ENCODE data around the gene ZFYVE27. TPM values are rescaled to one million over a fixed set of nuclear protein-coding genes. Genes with fewer than 3 reads are reported as not detected.

Gene ZFYVE27
- total and polyA plus RNA-seq, 2 donors: 13.5 to 17.0 TPM

DNA sequence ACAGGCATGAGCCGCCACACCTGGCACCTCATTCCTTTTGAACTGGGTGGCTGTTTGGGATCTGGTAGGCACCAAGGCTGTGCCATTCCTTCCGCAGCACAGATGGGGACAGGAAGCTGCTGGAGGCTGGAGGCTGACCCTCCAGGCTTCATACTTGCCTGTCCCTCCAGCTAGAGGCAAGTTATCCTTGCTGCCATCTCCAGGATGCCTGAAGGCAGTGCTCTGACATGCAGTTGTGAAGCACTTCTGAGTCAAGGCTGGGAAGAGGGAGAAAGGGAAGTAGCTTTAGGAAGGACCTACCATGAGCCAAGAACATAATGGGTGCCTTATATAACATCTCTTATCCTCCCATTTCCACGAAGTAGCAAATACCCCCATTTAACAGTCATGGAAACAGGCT is 13.9 kb upstream of the ZFYVE27 start:
- no peaks in the 10 kb centered on the region for H3K36me3 ChIP-seq (ENCODE audit: insufficient read depth)
- H3K27ac ChIP-seq (ENCODE audit: low read depth): no peak overlapping the region
- no peak overlapping the region for H3K4me3 ChIP-seq (ENCODE audit: low read depth, low read length)
- WGBS: 78% methylated on average over 3 of the region's 3 CpGs
- no peak for DNase-seq (ENCODE audit: extremely low spot score)
- no peaks in the 10 kb centered on the region for H3K4me1 ChIP-seq (ENCODE audit: insufficient read depth)

DNA sequence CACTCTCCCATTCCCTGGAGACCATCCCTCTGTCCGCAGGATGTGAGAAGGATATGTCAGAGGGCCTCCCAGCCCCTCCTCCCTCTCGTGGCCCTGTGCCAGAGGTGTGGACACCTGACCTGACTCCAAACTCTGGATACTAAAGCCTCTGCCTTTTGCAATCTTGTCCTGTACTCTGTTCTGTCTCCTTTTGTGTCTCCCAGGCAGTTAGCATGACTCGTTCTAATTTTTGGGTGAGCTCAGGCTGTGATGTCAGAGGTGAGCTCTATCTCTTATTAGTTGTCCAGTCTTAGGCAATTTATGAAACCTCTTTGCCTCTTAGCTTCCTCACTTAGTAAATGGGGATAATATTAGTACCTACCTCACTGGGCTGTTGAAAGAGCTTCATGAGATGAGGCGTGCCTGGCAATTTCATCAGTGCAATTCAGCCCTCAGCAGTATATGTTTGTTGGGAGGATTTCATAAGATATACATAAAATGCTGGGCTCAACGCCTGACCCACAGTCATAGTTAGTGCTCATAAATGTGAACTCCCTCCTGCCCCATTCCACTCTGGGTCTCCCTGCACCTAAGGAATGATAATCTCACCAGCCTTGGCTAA is 12.5 kb upstream of the ZFYVE27 start:
- no peak for DNase-seq (ENCODE audit: extremely low spot score)
- Histone ChIP-seq H3K36me3 (ENCODE audit: insufficient read depth) (no peaks in the 10 kb centered on the region), H3K27ac (ENCODE audit: low read depth) (no peak overlapping the region), H3K4me1 (ENCODE audit: insufficient read depth) (no peaks in the 10 kb centered on the region), H3K4me3 (ENCODE audit: low read depth, low read length) (no peak overlapping the region)
- 54% methylated on average over 5 of the region's 5 CpGs for WGBS

DNA sequence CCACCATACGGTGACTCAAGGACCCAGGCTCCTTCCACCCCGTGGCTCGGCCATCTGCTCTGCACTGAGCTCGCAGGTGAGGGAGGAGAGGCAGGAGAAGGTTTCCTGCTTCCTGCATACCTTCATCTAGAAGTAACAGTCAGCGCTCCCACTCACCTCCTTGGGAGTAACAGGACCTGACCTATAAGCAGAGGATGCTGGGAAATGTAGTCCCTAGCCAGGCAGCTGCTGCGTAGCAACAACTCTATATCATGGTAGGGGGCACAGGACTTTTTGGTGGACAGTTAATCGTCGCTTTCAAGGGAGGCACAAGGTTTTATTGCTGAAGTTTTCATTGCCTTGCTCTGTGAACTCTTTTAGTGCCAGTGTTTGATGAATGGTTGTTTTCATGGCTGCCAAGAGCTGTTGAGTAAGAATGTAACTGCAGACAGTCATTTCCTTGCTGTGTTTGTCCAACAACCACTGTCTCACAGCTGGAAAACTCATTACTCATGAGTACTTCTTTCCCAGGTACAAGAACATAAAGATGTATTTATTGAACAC is 10.2 kb upstream of the ZFYVE27 start:
- 37% methylated on average over 8 of the region's 8 CpGs for WGBS
- H3K36me3 ChIP-seq (ENCODE audit: insufficient read depth): no peaks in the 10 kb centered on the region
- H3K4me3 ChIP-seq (ENCODE audit: low read depth, low read length): no peak overlapping the region
- no peak overlapping the region for H3K27ac ChIP-seq (ENCODE audit: low read depth)
- no peak for DNase-seq (ENCODE audit: extremely low spot score)
- no peaks in the 10 kb centered on the region for H3K4me1 ChIP-seq (ENCODE audit: insufficient read depth)

DNA sequence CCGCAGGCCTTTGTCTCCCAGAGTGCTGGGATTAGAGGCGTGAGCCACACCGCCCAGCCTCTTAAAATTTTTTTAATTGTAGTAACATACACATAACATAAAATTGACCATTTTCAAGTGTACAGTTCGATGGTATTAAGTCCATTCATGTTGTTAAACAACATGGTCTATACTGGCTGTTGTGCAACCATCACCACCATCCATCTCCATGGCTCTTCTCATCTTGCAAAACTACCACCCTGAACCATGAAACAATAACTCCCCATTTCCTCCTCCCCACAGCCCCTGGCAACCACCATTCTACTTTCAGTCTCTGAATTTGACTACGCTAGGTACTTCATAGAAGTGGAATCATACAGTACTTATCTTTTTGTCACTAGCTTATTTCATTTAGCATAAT is 7.9 kb upstream of the ZFYVE27 start:
- H3K4me3 ChIP-seq (ENCODE audit: low read depth, low read length): no peak overlapping the region
- 95% methylated on average over 5 of the region's 5 CpGs for WGBS
- no peaks in the 10 kb centered on the region for H3K4me1 ChIP-seq (ENCODE audit: insufficient read depth)
- DNase-seq (ENCODE audit: extremely low spot score): no peak
- H3K36me3 ChIP-seq (ENCODE audit: insufficient read depth): no peaks in the 10 kb centered on the region
- H3K27ac ChIP-seq (ENCODE audit: low read depth): no peak overlapping the region

DNA sequence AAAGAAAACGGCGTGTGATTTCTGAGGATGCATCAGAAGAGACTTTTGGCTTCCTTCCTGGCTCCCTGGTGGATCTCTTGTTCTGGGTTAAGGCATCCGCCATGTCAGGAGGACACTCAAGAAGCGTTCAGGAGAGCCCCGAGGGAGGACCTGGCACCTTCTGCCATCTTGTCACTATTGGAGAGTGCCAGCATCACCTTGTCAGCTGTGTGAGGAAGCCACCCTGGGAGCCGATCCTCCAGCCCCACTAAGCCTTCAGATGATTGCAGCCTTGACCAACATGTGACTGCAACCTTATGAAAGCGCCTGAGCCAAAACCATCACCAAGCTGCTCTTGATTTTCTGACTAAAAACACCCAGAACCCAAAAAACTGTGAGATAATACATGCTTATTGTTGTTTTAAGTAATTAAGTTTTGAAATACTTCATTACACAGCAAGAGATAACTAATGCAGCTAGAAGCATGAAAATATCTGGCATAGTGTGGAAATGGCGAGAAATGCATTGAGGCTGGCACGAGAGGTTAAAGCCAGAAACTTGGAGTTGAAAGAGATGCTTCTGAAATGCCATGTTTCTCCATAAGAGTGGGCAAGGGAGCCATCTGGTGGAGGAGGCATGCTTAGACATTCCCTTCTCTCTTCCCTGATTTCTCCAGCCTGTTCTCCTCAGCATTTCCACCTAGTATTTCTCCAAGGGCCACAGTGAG is 5.4 kb upstream of the ZFYVE27 start:
- Histone ChIP-seq H3K36me3 (ENCODE audit: insufficient read depth) (no peaks in the 10 kb centered on the region), H3K27ac (ENCODE audit: low read depth) (no peak overlapping the region), H3K4me1 (ENCODE audit: insufficient read depth) (no peaks in the 10 kb centered on the region), H3K4me3 (ENCODE audit: low read depth, low read length) (no peak overlapping the region)
- DNase-seq (ENCODE audit: extremely low spot score): no peak
- WGBS: 63% methylated on average over 9 of the region's 9 CpGs

DNA sequence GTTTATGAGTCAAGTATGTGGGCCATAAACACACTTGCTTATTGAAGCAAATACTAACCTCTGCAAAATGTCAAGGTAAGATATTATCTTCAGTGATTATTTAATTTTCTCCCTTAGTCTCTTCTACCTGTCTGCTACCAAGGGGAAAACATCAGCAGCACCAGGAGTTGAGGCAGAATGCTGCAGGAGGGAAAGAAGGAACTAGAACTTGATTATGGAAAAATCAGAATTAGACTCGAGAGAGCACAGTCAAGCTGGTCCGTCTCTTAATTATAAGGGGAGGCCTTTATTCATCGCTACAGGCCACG is 4.9 kb upstream of the ZFYVE27 start:
- no peak overlapping the region for H3K27ac ChIP-seq (ENCODE audit: low read depth)
- no peaks in the 10 kb centered on the region for H3K4me1 ChIP-seq (ENCODE audit: insufficient read depth)
- no peak overlapping the region for H3K4me3 ChIP-seq (ENCODE audit: low read depth, low read length)
- no peaks in the 10 kb centered on the region for H3K36me3 ChIP-seq (ENCODE audit: insufficient read depth)
- WGBS: 71% methylated on average over 4 of the region's 4 CpGs
- DNase-seq (ENCODE audit: extremely low spot score): no peak

DNA sequence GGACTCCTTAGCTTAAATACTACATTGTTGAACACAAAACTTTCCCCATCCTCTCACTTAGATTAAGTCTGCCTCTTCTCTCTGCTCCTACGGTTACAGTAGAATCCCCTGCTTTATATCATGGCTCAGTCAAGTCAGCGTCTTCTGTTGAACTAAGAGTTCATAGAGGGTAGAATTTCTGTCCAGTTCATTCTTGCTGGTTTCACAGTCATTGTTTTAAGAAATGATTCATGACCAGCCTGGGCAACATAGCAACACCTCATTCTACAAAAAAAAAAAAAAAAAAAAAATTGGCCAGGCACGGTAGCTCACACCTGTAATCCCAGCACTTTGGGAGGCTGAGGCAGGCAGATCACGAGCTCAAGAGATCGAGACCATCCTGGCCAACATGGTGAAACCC is 3.7 kb upstream of the ZFYVE27 start:
- Histone ChIP-seq H3K4me3 (ENCODE audit: low read depth, low read length) (no peak overlapping the region), H3K27ac (ENCODE audit: low read depth) (no peak overlapping the region), H3K4me1 (ENCODE audit: insufficient read depth) (no peaks in the 10 kb centered on the region), H3K36me3 (ENCODE audit: insufficient read depth) (no peaks in the 10 kb centered on the region)
- 83% methylated on average over 5 of the region's 5 CpGs for WGBS
- no peak for DNase-seq (ENCODE audit: extremely low spot score)

DNA sequence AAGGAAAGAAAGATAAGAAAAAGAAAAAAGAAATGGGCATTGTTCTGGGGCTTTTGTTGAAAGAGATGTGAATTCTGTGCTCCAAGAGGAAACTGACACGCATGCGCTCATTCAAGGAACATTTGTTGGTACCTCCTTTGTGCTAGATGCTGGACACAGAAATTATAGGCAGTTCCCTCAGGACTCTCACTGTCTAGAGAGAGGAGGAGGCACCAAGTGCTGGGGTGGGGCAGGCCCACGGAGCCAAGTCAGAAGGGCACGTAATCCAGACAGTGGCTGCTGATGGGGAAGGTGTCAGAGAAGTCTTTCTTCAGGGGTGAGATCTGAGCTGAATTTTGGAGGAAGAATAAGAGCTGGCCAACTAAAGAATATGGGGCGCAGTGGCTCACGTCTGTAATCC is 2.9 kb upstream of the ZFYVE27 start:
- Histone ChIP-seq H3K4me1 (ENCODE audit: insufficient read depth) (no peaks in the 10 kb centered on the region), H3K4me3 (ENCODE audit: low read depth, low read length) (no peak overlapping the region), H3K36me3 (ENCODE audit: insufficient read depth) (no peaks in the 10 kb centered on the region), H3K27ac (ENCODE audit: low read depth) (no peak overlapping the region)
- WGBS: 82% methylated on average over 6 of the region's 6 CpGs
- no peak for DNase-seq (ENCODE audit: extremely low spot score)

DNA sequence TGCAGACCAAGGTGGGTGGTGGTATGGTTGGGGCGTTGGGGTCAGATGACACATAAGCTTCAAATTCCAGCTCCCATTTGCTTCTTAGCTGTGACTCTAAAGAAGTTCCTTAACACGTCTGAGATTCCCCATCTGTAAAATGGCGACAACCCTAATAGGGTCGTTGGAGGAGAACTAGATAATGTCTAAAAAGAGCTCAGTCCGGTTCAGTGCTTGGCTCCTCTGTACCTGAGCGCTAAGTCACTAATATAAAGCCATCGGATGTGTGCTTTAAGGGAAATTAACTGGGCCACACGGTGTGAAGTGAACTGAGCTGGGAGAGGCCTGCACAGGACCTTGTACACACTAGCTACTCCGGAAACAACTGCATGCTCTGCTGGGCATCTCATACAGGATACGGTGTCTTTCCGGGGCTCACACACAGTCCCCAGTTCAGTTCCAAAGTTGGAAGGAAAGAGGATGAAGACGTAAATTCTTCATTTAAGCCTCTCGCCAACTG is 476 bp upstream of the ZFYVE27 start:
- no peak for DNase-seq (ENCODE audit: extremely low spot score)
- Histone ChIP-seq H3K27ac (ENCODE audit: low read depth) (no peak overlapping the region), H3K36me3 (ENCODE audit: insufficient read depth) (no peaks in the 10 kb centered on the region), H3K4me3 (ENCODE audit: low read depth, low read length) (no peak overlapping the region), H3K4me1 (ENCODE audit: insufficient read depth) (no peaks in the 10 kb centered on the region)
- WGBS: 69% methylated on average over 13 of the region's 13 CpGs

DNA sequence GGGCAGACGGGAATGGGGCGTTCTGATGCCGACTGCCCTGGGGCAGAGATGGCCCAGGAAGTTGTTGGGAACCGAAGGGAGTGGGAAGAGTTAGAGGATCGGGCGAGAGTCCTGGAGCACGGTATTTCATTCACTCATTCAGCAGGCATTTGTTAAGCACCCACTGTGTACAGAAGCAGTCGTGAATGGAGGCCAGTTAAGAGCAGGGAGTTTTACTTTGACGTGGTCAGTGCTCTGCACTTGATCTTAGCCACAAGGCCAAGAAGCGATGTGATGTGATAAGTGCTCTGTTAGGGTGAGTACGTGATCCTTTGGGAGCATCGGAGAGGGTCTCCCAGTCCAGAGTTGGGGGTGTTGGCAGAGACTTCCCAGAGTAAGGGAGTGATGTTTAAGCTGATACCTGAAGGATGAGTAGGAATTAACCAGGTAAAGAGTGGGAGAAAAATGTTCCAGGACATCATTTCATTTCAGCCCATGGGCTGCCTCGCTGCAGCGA is 890 bp downstream of the ZFYVE27 start:
- H3K36me3 ChIP-seq (ENCODE audit: insufficient read depth): no peaks in the 10 kb centered on the region
- no peak for DNase-seq (ENCODE audit: extremely low spot score)
- WGBS: 28% methylated on average over 14 of the region's 14 CpGs

DNA sequence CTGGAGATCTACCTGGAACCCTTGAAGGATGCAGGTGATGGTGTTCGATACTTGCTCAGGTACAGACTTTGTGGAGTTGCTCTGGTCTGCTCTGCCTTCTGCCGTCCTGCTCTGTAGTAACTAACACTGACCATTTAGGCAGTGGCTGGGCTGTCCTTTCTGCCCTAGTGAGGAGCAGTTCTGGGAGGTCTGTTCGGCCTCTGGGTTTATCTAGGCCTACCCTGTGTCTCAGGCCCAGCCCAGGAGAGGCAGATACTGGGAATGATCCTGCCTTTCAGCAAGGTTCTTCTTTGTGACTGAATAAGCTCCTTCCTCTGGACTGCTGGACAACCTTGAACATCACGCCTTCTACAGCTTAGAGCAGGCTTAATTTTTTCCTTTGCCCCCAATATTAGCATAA is 1.7 kb downstream of the ZFYVE27 start:
- Histone ChIP-seq H3K4me1 (ENCODE audit: insufficient read depth) (no peaks in the 10 kb centered on the region), H3K27ac (ENCODE audit: low read depth) (no peak overlapping the region), H3K4me3 (ENCODE audit: low read depth, low read length) (no peak overlapping the region), H3K36me3 (ENCODE audit: insufficient read depth) (no peaks in the 10 kb centered on the region)
- WGBS: 91% methylated on average over 4 of the region's 4 CpGs
- no peak for DNase-seq (ENCODE audit: extremely low spot score)

More for the DNA sequence above, 890 bp downstream of the ZFYVE27 start:
- H3K27ac ChIP-seq (ENCODE audit: low read depth): no peak overlapping the region
- H3K4me3 ChIP-seq (ENCODE audit: low read depth, low read length): peak overlapping the region; percentile 72
- H3K4me1 ChIP-seq (ENCODE audit: insufficient read depth): no peaks in the 10 kb centered on the region

DNA sequence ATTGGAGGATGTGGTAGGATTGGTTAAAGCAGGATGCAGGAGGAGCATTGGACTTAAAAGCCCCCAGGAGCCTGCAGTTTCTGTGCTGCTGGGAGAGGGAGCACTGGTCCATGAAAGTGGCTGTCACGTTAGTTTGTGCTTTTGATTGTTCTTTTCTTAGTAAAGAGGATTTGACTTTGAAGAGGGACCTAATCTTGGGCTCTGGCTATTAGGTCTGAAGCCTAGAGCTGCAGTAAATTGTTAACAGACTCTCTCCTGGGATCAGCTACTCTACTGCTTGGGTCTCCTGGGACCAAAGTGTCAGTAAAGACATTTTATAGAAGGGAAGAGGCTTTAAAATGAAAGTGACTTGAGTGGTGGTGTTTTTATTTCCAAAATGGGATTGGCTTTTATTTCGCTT is 3.7 kb downstream of the ZFYVE27 start:
- Histone ChIP-seq H3K36me3 (ENCODE audit: insufficient read depth) (no peaks in the 10 kb centered on the region), H3K4me3 (ENCODE audit: low read depth, low read length) (no peak overlapping the region), H3K27ac (ENCODE audit: low read depth) (no peak overlapping the region), H3K4me1 (ENCODE audit: insufficient read depth) (no peaks in the 10 kb centered on the region)
- DNase-seq (ENCODE audit: extremely low spot score): no peak
- WGBS: 90% methylated on average over 2 of the region's 2 CpGs

DNA sequence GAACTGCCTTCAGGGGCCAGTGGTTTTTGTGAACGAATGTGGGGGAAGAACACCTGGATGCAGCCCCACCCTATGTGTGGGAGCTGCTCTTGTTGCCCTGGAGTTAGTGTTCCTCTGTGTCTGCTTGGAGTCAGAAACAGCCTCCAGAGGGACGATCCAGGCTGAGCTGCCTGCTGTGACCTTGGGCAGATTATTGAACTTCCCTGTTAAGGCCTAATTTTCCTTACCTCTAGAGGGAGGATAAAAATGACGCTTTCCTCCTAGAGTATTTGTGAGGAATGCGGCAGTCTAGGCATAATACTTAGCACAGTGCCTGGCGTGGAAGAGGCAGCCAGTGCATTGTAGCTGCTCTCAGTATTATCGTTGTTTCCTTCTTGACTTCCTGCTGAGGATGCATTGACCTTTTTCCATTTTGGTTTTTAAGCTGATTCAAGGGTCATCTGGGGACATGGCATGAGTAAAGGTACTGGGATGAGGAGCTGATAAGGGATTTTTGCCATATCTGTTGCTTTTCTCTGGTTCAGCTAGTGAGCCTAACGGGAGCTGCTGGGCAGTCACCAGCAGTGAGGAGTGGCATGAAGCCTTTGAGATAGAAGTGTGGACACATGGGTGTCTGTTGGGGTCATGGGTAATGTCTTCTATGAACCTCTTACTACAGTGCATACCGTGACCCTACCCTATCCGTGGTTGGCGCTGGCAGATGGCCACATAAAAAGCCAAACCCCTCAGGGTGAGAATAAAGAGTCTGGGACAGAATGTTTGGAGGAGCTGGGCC is 6.4 kb downstream of the ZFYVE27 start:
- no peak overlapping the region for H3K27ac ChIP-seq (ENCODE audit: low read depth)
- DNase-seq (ENCODE audit: extremely low spot score): no peak
- H3K4me3 ChIP-seq (ENCODE audit: low read depth, low read length): no peak overlapping the region
- WGBS: 87% methylated on average over 10 of the region's 10 CpGs
- H3K4me1 ChIP-seq (ENCODE audit: insufficient read depth): no peaks in the 10 kb centered on the region
- peaks cover 4% of the 10 kb centered on the region for H3K36me3 ChIP-seq (ENCODE audit: insufficient read depth)
